GM18951 (cell line): ENCODE measurements around the gene LCLAT1.
"Not testable (repeated sequence)": the region's sequence is repeated elsewhere in the genome, so short reads cannot be mapped to it uniquely, and the experiment has no call there.

Source experiments
- POLR2A ChIP-seq: IDR thresholded peaks from 4 replicates; pipeline ENCODE4 v1.6.1; 2011; ENCODE audit warnings: mild to moderate bottlenecking; ENCODE audit not compliant: insufficient read length, insufficient read depth; ENCODE audit errors: extremely low read depth
- in situ Hi-C: fragments of 300-500 bp; cut with MboI; formaldehyde crosslinking; loops from one replicate; pipeline ENCODE4 v1.12.0; 2022; ENCODE audit warnings: low sequenced_read_pairs, mixed read lengths, inconsistent platforms; ENCODE audit not compliant: unreplicated experiment

Gene LCLAT1

GRCh38 chr2:30626397-30626796 is 179.4 kb downstream of the LCLAT1 start:
- in situ Hi-C loops = no loop called here
- TF ChIP-seq POLR2A = no peak

GRCh38 chr2:30627151-30627550 is 180.1 kb downstream of the LCLAT1 start:
- in situ Hi-C loops = no loop called here
- no peak for TF ChIP-seq POLR2A

- in situ Hi-C loops = no loop called here
Measured at GRCh38 chr2:30628341-30628740, 181.3 kb downstream of the LCLAT1 start.

GRCh38 chr2:30629866-30630265 is 182.8 kb downstream of the LCLAT1 start:
- no peak for TF ChIP-seq POLR2A
- in situ Hi-C loops = no loop called here

More at GRCh38 chr2:30628341-30628740, 181.3 kb downstream of the LCLAT1 start:
- no peak for TF ChIP-seq POLR2A

- no peak for TF ChIP-seq POLR2A
- in situ Hi-C loops = no loop called here
Measured at GRCh38 chr2:30631051-30631671, 184.1 kb downstream of the LCLAT1 start.

- in situ Hi-C loops = no loop called here
- no peak for TF ChIP-seq POLR2A
Measured at GRCh38 chr2:30633039-30633438, 186.0 kb downstream of the LCLAT1 start.

GRCh38 chr2:30636311-30636710 is 189.3 kb downstream of the LCLAT1 start:
- no peak for TF ChIP-seq POLR2A
- in situ Hi-C loops = no loop called here

- in situ Hi-C loops = no loop called here
- no peak for TF ChIP-seq POLR2A
Measured at GRCh38 chr2:30639836-30640235, 192.8 kb downstream of the LCLAT1 start.

GRCh38 chr2:30641765-30642345 is 194.8 kb downstream of the LCLAT1 start:
- in situ Hi-C loops = no loop called here
- no peak for TF ChIP-seq POLR2A

- in situ Hi-C loops = not testable (repeated sequence)
Measured at GRCh38 chr2:30643013-30643412, 196.0 kb downstream of the LCLAT1 start.

- TF ChIP-seq POLR2A = no peak
- in situ Hi-C loops = no loop called here
Measured at GRCh38 chr2:30643674-30644073, 196.6 kb downstream of the LCLAT1 start.

GRCh38 chr2:30645081-30645744 is 198.2 kb downstream of the LCLAT1 start:
- in situ Hi-C loops = no loop called here
- no peak for TF ChIP-seq POLR2A

- in situ Hi-C loops = no loop called here
Measured at GRCh38 chr2:30645745-30646119, 198.7 kb downstream of the LCLAT1 start.

More at GRCh38 chr2:30645745-30646119, 198.7 kb downstream of the LCLAT1 start:
- no peak for TF ChIP-seq POLR2A
